Endothelial cell of umbilical vein (primary cell): ENCODE data around the gene DNHD1. TPM values are rescaled to one million over a fixed set of nuclear protein-coding genes. Genes with fewer than 3 reads are reported as not detected.

Source experiments
- Bru-seq: library from RNA; stranded (reverse); fragments of 400-500 nt; gene quantifications from one replicate; lab custom pipeline; 2021; lab: Mats Ljungman, UMichigan
- BruChase-seq, 2 experiments: library from RNA; stranded (reverse); fragments of 400-500 nt; gene quantifications; one replicate each; lab custom pipeline; 2021; lab: Mats Ljungman, UMichigan
- BruUV-seq: library from RNA; stranded (reverse); fragments of 400-500 nt; replicated peaks from 2 replicates; lab custom pipeline; 2021; lab: Mats Ljungman, UMichigan
- CTCF ChIA-PET: fragments of 300-600, 350-600 bp; sonication (Branson Sonifier 250); formaldehyde crosslinking; loops from one replicate; lab custom pipeline; 2021; ENCODE audit warnings: antibody characterized with exemption, inconsistent platforms; lab: Charles Lee
- POLR2A ChIA-PET: fragments of 300-600, 350-600 bp; sonication (Branson Sonifier 250); formaldehyde crosslinking; loops from one replicate; lab custom pipeline; 2021; ENCODE audit warnings: antibody characterized with exemption, inconsistent platforms; lab: Charles Lee
- DNase-seq: peaks from one replicate; pipeline ENCODE4 v3.0.0-alpha.2; 2011; ENCODE audit warnings: low read depth, low spot score
- FAIRE-seq: peaks from 2 replicates; lab custom pipeline; 2011; peaks lifted over from hg19 to GRCh38; lab: Jason Lieb, UNC
- H2AFZ ChIP-seq: 2 replicates; pipeline ENCODE4 v1.6.0; 2012; ENCODE audit warnings: low read depth, low read length, control low read depth, inconsistent platforms
- H3K27ac ChIP-seq: 2 replicates; pipeline ENCODE4 v1.5.1; 2011; ENCODE audit warnings: low read depth, mild to moderate bottlenecking, control low read depth, low read length, moderate library complexity; ENCODE audit not compliant: insufficient read depth
- H3K27me3 ChIP-seq, 2 experiments: 2 replicates each; pipeline versions ENCODE4 v1.6.0 to v1.6.1; 2011; ENCODE audit warnings: low read length in 2 of 2, mixed read lengths in 1 of 2; ENCODE audit not compliant: control insufficient read depth in 2 of 2, insufficient read depth in 2 of 2
- H3K36me3 ChIP-seq, 2 experiments: 2 replicates in 1 of 2; 3 replicates in 1 of 2; pipeline ENCODE4 v1.5.1; 2011; ENCODE audit warnings: low read length in 2 of 2, mild to moderate bottlenecking in 1 of 2, moderate library complexity in 1 of 2; ENCODE audit not compliant: control insufficient read depth in 2 of 2, insufficient read depth in 2 of 2; ENCODE audit errors: extremely low read depth in 1 of 2
- H3K4me1 ChIP-seq: 3 replicates; pipeline ENCODE4 v1.5.1; 2011; ENCODE audit warnings: mild to moderate bottlenecking, low read length; ENCODE audit not compliant: control insufficient read depth, insufficient read depth; ENCODE audit errors: extremely low read depth
- H3K4me2 ChIP-seq: 2 replicates; pipeline ENCODE4 v1.6.1; 2011; ENCODE audit warnings: low read length, control low read depth, mixed read lengths; ENCODE audit not compliant: insufficient read depth
- H3K4me3 ChIP-seq, 3 experiments: fragments of 200-600 bp in 1 of 3; sonication (generic), shearing (Covaris generic) in 1 of 3; replicated peaks in 1 of 3; 2 replicates each; pipeline ENCODE4 v1.5.1; 2011 to 2016; ENCODE audit warnings: control low read depth in 3 of 3, low read length in 3 of 3, mild to moderate bottlenecking in 2 of 3, inconsistent platforms in 1 of 3, low read depth in 1 of 3, moderate library complexity in 1 of 3; ENCODE audit not compliant: insufficient read depth in 1 of 3
- H3K79me2 ChIP-seq: 2 replicates; pipeline ENCODE4 v1.6.0; 2012; ENCODE audit warnings: low read length, inconsistent platforms; ENCODE audit not compliant: control insufficient read depth, insufficient read depth
- H3K9ac ChIP-seq: replicated peaks from 2 replicates; pipeline ENCODE3; 2011; ENCODE audit warnings: low read length, control low read depth; ENCODE audit not compliant: insufficient read depth; ENCODE audit errors: extremely low read depth
- H3K9me1 ChIP-seq: replicated peaks from 3 replicates; pipeline ENCODE4 v1.6.0; 2011; ENCODE audit warnings: mild to moderate bottlenecking, low read length; ENCODE audit not compliant: control insufficient read depth, insufficient read depth; ENCODE audit errors: extremely low read depth
- H3K9me3 ChIP-seq: replicated peaks from 2 replicates; pipeline ENCODE4 v1.5.1; 2012; ENCODE audit warnings: low read length, inconsistent platforms; ENCODE audit not compliant: control insufficient read depth, insufficient read depth
- H4K20me1 ChIP-seq: replicated peaks from 2 replicates; pipeline ENCODE3; 2011; ENCODE audit warnings: mild to moderate bottlenecking, low read length; ENCODE audit not compliant: control insufficient read depth, insufficient read depth; ENCODE audit errors: extremely low read depth
- CTCF ChIP-seq, 2 donors: IDR thresholded peaks; 1 replicate in 1 of 2; 2 replicates in 1 of 2; pipeline ENCODE4 v1.5.1; 2011; ENCODE audit warnings: low read length in 2 of 2, mild to moderate bottlenecking in 2 of 2, moderate library complexity in 2 of 2, control low read depth in 1 of 2, inconsistent platforms in 1 of 2, low read depth in 1 of 2; ENCODE audit not compliant: insufficient read depth in 1 of 2; ENCODE audit errors: extremely low read depth in 1 of 2
- EZH2 ChIP-seq: IDR thresholded peaks from 2 replicates; pipeline ENCODE4 v1.6.1; 2012; ENCODE audit warnings: borderline replicate concordance, low read depth, mild to moderate bottlenecking, moderate library complexity, low read length, inconsistent platforms; ENCODE audit not compliant: severe bottlenecking
- FOS ChIP-seq: IDR thresholded peaks from 2 replicates; pipeline ENCODE4 v1.6.1; 2011; ENCODE audit warnings: mild to moderate bottlenecking, low read length, moderate library complexity, borderline replicate concordance; ENCODE audit not compliant: insufficient read depth
- GATA2 ChIP-seq: IDR thresholded peaks from 2 replicates; pipeline ENCODE4 v1.7.0; 2011; ENCODE audit warnings: low read depth, mild to moderate bottlenecking, moderate library complexity, mixed read lengths, low read length; ENCODE audit not compliant: insufficient read length, insufficient read depth
- JUN ChIP-seq: IDR thresholded peaks from 2 replicates; pipeline ENCODE4 v1.6.1; 2011; ENCODE audit warnings: borderline replicate concordance, low read depth; ENCODE audit not compliant: insufficient read length, insufficient read depth
- MAX ChIP-seq: IDR thresholded peaks from 2 replicates; pipeline ENCODE4 v1.6.1; 2011; ENCODE audit not compliant: insufficient read depth, insufficient read length
- MYC ChIP-seq: IDR thresholded peaks from one replicate; pipeline ENCODE4 v1.6.1; 2011; ENCODE audit warnings: mild to moderate bottlenecking, low read depth, low read length
- POLR2A ChIP-seq: IDR thresholded peaks from 2 replicates; pipeline ENCODE4 v1.6.1; 2012; ENCODE audit warnings: low read depth, mild to moderate bottlenecking, control low read depth, low read length
- POLR2AphosphoS5 ChIP-seq: IDR thresholded peaks from 2 replicates; pipeline ENCODE4 v1.6.1; 2012; ENCODE audit warnings: low read depth, mild to moderate bottlenecking, control low read depth, low read length, moderate library complexity; ENCODE audit not compliant: insufficient read depth
- dilution Hi-C: fragments of 300-500 bp; cut with MboI; formaldehyde crosslinking; loops from one replicate; pipeline ENCODE4 v1.15.0; 2019; ENCODE audit warnings: low sequenced_read_pairs; ENCODE audit not compliant: extremely low pct_ligation_motif_present
- intact Hi-C: fragments of 100-400 bp; cut with micrococcal nuclease; formaldehyde crosslinking; loops from one replicate; pipeline ENCODE4 v1.10.0; 2022
- long read RNA-seq: library from polyadenylated mRNA; stranded (forward); transcript quantifications from one replicate; pipeline ENCODE4 v2.0.0, GENCODE V29; 2021
- polyA minus RNA-seq, 3 experiments: library from RNA; depleted of rRNA, polyadenylated mRNA; stranded (reverse); fragments of >200 nt; gene quantifications; 1 replicate in 1 of 3; 2 replicates in 2 of 3; pipeline ENCODE4 v1.2.3, GENCODE V29; 2011
- polyA plus RNA-seq, 4 experiments: library from polyadenylated mRNA; depleted of rRNA in 3 of 4; stranded (reverse) in 3 of 4; unstranded in 1 of 4; fragments of >200 nt; gene quantifications; 2 replicates each; pipeline versions ENCODE4 v1.2.1 to v1.2.3, GENCODE V29; 2011 to 2012; ENCODE audit warnings: missing spikeins in 1 of 4
- total RNA-seq: library from RNA; stranded (reverse); gene quantifications from 2 replicates; pipeline ENCODE4 v1.2.3, GENCODE V29; 2021

Gene DNHD1
- total RNA-seq (6.5 and 8.6 TPM in 2 replicates), polyA plus RNA-seq (3.7 and 4.4 TPM in 2 replicates), polyA minus RNA-seq (19.2 and 24.5 TPM in 2 replicates), Bru-seq, nascent RNA (percentile 46 among the genes with signal in this experiment), BruChase-seq, experiment 1, labeled RNA remaining after a 6-hour chase (percentile 69 among the genes with signal in this experiment), BruChase-seq, experiment 2, labeled RNA remaining after a 2-hour chase (percentile 58 among the genes with signal in this experiment)
- 0.85 and 1.3 TPM in 2 replicates for polyA plus RNA-seq (2011; cell fraction: cytosol; rRNA removed)
- 29.1 and 33.8 TPM in 2 replicates for polyA plus RNA-seq (2011; cell fraction: nucleus; rRNA removed)
- 3.2 and 4.4 TPM in 2 replicates for polyA plus RNA-seq (2012)
- polyA minus RNA-seq (2011; cell fraction: cytosol; rRNA and poly(A)+ RNA removed) = 6.0 TPM
- 18.9 and 23.4 TPM in 2 replicates for polyA minus RNA-seq (2011; cell fraction: nucleus; rRNA and poly(A)+ RNA removed)
- long read RNA-seq, partial matches to known transcripts = 1 of 86 reads
- long read RNA-seq, other reads (novel, unspliced or antisense) = 85 of 86 reads

DNA sequence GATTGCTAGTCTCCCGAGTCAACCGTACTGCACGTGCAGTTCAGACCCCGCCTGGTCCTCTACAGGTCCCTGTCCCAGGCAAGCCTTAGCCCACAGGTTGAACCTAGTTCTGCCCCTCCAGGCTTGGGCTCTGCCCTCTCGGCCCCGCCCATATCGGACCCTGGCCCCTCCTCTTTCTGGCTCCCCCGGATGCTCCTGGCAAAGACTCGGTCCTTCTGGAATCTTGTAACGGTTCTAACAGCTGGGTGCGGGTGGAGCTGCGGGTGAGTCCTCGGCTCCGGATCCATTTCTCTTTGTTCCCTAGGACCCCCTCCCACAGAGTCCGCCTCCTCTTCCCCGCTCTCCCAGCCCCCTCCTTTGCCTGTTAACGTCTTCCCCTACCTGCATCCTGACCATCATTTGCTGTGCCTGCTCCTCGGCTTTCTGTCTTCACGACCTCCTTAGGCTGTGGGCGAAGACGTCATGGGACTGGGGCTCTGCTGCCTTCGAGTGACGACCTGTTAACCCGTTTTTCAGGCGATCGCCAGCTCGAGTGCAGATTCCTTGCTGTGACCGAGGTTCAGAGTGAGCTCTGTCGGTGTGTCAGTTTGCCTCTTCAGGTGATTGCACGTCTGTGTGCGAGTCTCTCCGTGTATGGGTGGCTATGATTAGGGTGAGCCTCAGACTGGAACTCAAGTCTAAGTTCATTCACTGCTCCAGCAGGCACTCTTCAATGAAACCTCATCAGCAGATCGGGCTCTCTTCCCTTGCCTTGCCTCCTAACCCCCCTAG, at the start of gene DNHD1:
TSS of gene DNHD1 (plus strand) at position 212 of the 771 bp plus-strand sequence. CDS start 936 bp downstream, outside the sequence.
- Histone ChIP-seq H3K4me2 (no peak within 1 kb of the TSS), H2AFZ (no peak within 1 kb of the TSS), H3K9me1 (no peaks in the 10 kb centered on the region), H3K9me3 (no peaks in the 10 kb centered on the region), H4K20me1 (no peaks in the 10 kb centered on the region), H3K36me3 (peaks cover 0 to 5% of the 10 kb centered on the region in 2 experiments), H3K27me3 (no peaks in the 10 kb centered on the region), H3K79me2 (no peaks in the 10 kb centered on the region), H3K9ac (no peak within 1 kb of the TSS), H3K4me3 (no peak within 1 kb of the TSS), H3K27ac (no peak within 1 kb of the TSS), H3K4me1 (no peaks in the 10 kb centered on the region)
- ChIA-PET CTCF (interaction anchor here (0.8 to 3.8 kb wide), 4 partner anchors 8 to 118 kb away, joined by 7 to 22 read pairs (median 8); no protein-coding TSS in a partner anchor), POLR2A (no interaction called here)
- no TSS peak for BruUV-seq
- dilution Hi-C loops = no loop called here
- FAIRE-seq = no peak
- TF ChIP-seq GATA2 = no peak
- TF ChIP-seq CTCF (IDR thresholded peaks at IDR 0.05; ENCODE audit: extremely low read depth in 1 of 2, insufficient read depth in 1 of 2, low read depth in 1 of 2, low read length in 2 of 2) = no peak
- no peak for TF ChIP-seq MAX
- no peak for TF ChIP-seq POLR2AphosphoS5
- TF ChIP-seq FOS = no peak
- no peak for TF ChIP-seq POLR2A
- TF ChIP-seq MYC = no peak
- TF ChIP-seq EZH2 = no peak
- TF ChIP-seq JUN = no peak
- intact Hi-C loops = no loop called here
- no peak for DNase-seq
